ENCODE data around the gene CCR4. TPM values are rescaled to one million over a fixed set of nuclear protein-coding genes. Genes with fewer than 3 reads are reported as not detected.
"Not testable (repeated sequence)": the region's sequence is repeated elsewhere in the genome, so short reads cannot be mapped to it uniquely, and the experiment has no call there.

The CCR4 gene
- total RNA-seq, 2 experiments from 2014 or later: 76.2 to 80.1 TPM

DNA sequence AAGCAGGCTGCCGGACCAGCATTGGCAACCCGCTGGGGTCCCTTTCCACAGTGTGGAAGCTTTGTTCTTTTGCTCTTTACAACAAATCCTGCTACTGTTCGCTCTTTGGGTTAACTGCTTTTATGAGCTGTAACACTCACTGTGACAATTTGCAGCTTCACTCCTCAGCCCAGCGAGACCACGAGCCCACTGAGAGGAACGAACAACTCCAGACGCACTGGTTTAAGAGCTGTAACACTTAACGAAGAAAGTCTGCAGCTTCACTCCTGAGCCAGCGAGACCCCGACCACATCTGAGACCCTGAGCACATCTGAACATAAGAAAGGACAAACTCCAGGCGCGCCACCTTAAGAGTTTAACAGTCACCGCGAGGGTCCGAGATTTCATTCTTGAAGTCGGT is 10.7 kb upstream of the CCR4 start:
- H3K27me3 Mint-ChIP-seq: no peaks in the 10 kb centered on the region
- H3K9me3 ChIP-seq (ENCODE audit: control insufficient read depth in 1 of 2, insufficient read depth in 1 of 2, low read length in 2 of 2): no peaks in the 10 kb centered on the region
- peaks cover 0 to 4% of the 10 kb centered on the region in 2 experiments for H3K27me3 ChIP-seq (ENCODE audit: control insufficient read depth in 1 of 2, insufficient read depth in 2 of 2, low read length in 2 of 2)
- H3K27ac ChIP-seq (ENCODE audit: low read depth in 1 of 2, low read length in 2 of 2): no peak overlapping the region
- no peak for TF ChIP-seq CTCF (IDR thresholded peaks at IDR 0.05)
- H3K36me3 Mint-ChIP-seq (ENCODE audit: low read depth): no peaks in the 10 kb centered on the region
- ChIA-PET POLR2A (no interaction called here), CTCF (no interaction called here)
- H3K4me3 Mint-ChIP-seq: no peak overlapping the region
- H3K9me3 Mint-ChIP-seq: no peaks in the 10 kb centered on the region
- no peaks in the 10 kb centered on the region for H3K4me1 ChIP-seq (ENCODE audit: insufficient read depth, low read length)
- ATAC-seq (ENCODE audit: poor library complexity) (no peak), DNase-seq (no peak)
- H3K4me1 Mint-ChIP-seq (ENCODE audit: low read depth): no peaks in the 10 kb centered on the region
- no peak overlapping the region for H3K4me3 ChIP-seq (ENCODE audit: low read length)
- intact Hi-C loops (cut with DNase I, micrococcal nuclease): loop anchor here in 1 of 2 experiments (10.0 kb wide), 1 partner anchor 844 kb away; no protein-coding TSS in a partner anchor
- no peaks in the 10 kb centered on the region for H3K36me3 ChIP-seq (ENCODE audit: insufficient read depth, low read length)
- H3K27ac Mint-ChIP-seq: no peak overlapping the region

DNA sequence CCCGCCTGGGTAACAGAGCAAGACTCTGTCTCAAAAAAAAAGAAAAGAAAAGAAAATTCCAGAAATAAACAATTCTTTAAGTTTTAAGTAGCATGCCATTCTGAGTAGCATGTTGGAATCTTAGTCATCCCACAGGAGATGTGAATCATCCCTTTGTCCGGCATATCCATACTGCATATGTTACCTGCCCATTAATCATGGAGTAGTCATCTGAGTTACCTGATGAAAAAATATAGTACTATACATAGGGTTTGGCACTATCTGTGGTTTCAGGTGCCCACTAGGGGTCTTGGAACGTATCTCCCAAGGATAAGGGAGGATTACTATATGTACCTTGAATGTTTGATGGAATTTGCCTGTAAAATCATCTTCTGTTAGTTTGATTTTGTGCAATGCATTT is 6.3 kb upstream of the CCR4 start:
- CTCF ChIA-PET: no interaction called here
- intact Hi-C loops (cut with DNase I, micrococcal nuclease): loop anchor here in 1 of 2 experiments (5.0 to 10.0 kb wide), 2 partner anchors 187 to 840 kb away; no protein-coding TSS in a partner anchor
- H3K27ac Mint-ChIP-seq: no peak overlapping the region

GRCh38 chr3:32945598-32945997 is 5.8 kb upstream of the CCR4 start:
- ATAC-seq (ENCODE audit: poor library complexity); H3K4me3 Mint-ChIP-seq; H3K36me3 ChIP-seq (ENCODE audit: insufficient read depth, low read length); H3K27ac Mint-ChIP-seq; H3K27me3 Mint-ChIP-seq; H3K27ac ChIP-seq (ENCODE audit: low read depth in 1 of 2, low read length in 2 of 2); CTCF ChIA-PET; H3K4me3 ChIP-seq (ENCODE audit: low read length); H3K27me3 ChIP-seq (ENCODE audit: control insufficient read depth in 1 of 2, insufficient read depth in 2 of 2, low read length in 2 of 2); H3K9me3 Mint-ChIP-seq; H3K36me3 Mint-ChIP-seq (ENCODE audit: low read depth); POLR2A ChIA-PET; H3K9me3 ChIP-seq (ENCODE audit: control insufficient read depth in 1 of 2, insufficient read depth in 1 of 2, low read length in 2 of 2): not testable (repeated sequence)
- DNase-seq: peak in 2 of 14 experiments; percentile 12 to 16
- peaks cover 25% of the 10 kb centered on the region for H3K4me1 Mint-ChIP-seq (ENCODE audit: low read depth)
- intact Hi-C loops (cut with DNase I, micrococcal nuclease): loop anchor here in 1 of 2 experiments (5.0 to 10.0 kb wide), 2 partner anchors 187 to 839 kb away; no protein-coding TSS in a partner anchor
- H3K4me1 ChIP-seq (ENCODE audit: insufficient read depth, low read length): peaks cover 13% of the 10 kb centered on the region

More for the DNA sequence above, 6.3 kb upstream of the CCR4 start:
- Mint-ChIP-seq H3K4me1 (ENCODE audit: low read depth) (peaks cover 20% of the 10 kb centered on the region), H3K36me3 (ENCODE audit: low read depth) (no peaks in the 10 kb centered on the region), H3K27me3 (no peaks in the 10 kb centered on the region), H3K9me3 (no peaks in the 10 kb centered on the region), H3K4me3 (no peak overlapping the region)
- H3K27ac ChIP-seq (ENCODE audit: low read depth in 1 of 2, low read length in 2 of 2): no peak overlapping the region
- H3K4me3 ChIP-seq (ENCODE audit: low read length): no peak overlapping the region
- H3K4me1 ChIP-seq (ENCODE audit: insufficient read depth, low read length): peaks cover 8% of the 10 kb centered on the region
- H3K9me3 ChIP-seq (ENCODE audit: control insufficient read depth in 1 of 2, insufficient read depth in 1 of 2, low read length in 2 of 2): no peaks in the 10 kb centered on the region
- TF ChIP-seq CTCF (IDR thresholded peaks at IDR 0.05): no peak
- DNase-seq: no peak
- H3K36me3 ChIP-seq (ENCODE audit: insufficient read depth, low read length): no peaks in the 10 kb centered on the region
- ATAC-seq (ENCODE audit: poor library complexity): no peak
- POLR2A ChIA-PET: no interaction called here
- no peaks in the 10 kb centered on the region for H3K27me3 ChIP-seq (ENCODE audit: control insufficient read depth in 1 of 2, insufficient read depth in 2 of 2, low read length in 2 of 2)
